Choroid plexus epithelial cell (primary cell): Measurements from ENCODE around the gene USP16.

ENCODE experiments used
- DNase-seq: peaks from one replicate; pipeline ENCODE4 v3.0.0-alpha.2; 2010; ENCODE audit warnings: low read depth
- H3K4me3 ChIP-seq: 2 replicates; pipeline ENCODE4 v1.5.1; 2011; ENCODE audit warnings: low read depth, mild to moderate bottlenecking, control low read depth, low read length, moderate library complexity
- CTCF ChIP-seq: conservative IDR thresholded peaks from 2 replicates; pipeline ENCODE4 v1.5.1; 2011; ENCODE audit warnings: low read depth, mild to moderate bottlenecking, control low read depth, inconsistent platforms, low read length, moderate library complexity

Gene USP16

GRCh38 chr21:28992526-28993292 is 31.8 kb upstream of the USP16 start, which contains the start of gene LTN1:
LTN1 (minus strand) TSS chr21:28992877; CDS start chr21:28992805, 72 bp downstream.
- peak within 1 kb of the TSS; percentile 97 for H3K4me3 ChIP-seq
- peak; percentile 100 for DNase-seq
- no peak for TF ChIP-seq CTCF

- DNase-seq, result no peak
- peak overlapping the region; percentile 52 for H3K4me3 ChIP-seq
- no peak for TF ChIP-seq CTCF
Measured at GRCh38 chr21:28993293-28993629, 31.2 kb upstream of the USP16 start.

DNA sequence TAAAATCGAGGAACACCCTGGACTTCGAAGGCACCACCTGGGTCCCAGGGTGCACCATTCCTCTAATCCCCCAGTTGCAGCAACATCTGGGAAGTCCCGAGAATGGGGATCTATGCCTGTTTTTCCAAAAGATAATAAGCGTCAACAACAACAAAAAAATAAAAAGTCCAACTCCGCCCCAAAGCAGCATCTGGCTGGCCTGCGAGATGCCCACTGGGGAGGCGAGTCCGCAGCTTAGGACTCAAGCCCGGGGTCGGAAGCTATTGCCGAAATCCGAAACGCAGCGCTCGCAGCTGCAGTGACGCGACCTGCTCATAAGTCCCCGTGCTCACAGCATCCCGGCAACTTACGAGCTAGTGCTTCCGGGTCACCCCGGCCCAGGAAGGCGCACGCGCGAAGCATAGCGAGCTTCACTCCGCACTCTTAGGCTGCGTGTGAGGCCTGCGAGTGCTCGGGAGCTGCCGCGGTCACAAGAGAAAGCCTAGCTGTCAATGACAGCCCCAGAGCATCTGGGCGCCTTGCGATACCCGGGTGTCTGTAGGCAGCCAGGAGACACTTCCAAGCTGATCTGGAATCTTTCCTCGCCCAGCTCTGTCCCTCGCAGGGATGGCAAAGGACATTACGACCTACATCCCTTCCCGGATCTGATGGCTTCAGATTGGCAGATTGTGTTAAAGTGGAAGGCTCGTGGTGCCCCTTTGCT is 21.9 kb upstream of the USP16 start:
- TF ChIP-seq CTCF, result no peak
- peak overlapping the region; percentile 83 for H3K4me3 ChIP-seq

GRCh38 chr21:29005696-29006095 is 18.8 kb upstream of the USP16 start:
- no peak for TF ChIP-seq CTCF
- no peak overlapping the region for H3K4me3 ChIP-seq
- DNase-seq, result no peak

More for the DNA sequence above, 21.9 kb upstream of the USP16 start:
- peak; percentile 99 for DNase-seq

DNA sequence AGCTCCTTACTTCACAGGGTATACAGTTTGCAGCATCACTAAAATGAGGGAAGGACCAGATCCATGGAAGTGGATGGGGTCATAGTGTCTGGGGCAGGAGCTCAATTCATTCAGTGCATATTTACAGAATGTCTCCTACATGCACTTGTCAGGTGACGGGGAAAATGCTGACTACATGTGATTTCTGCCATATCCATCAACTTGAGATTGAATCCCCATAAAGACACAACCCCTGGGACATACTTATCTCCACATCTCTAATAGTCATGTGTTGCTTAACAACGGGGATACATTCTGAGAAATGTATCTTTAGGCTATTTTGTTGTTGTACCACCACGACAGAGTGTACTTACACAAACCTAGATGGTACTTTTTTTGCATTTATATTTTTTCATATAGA is 17.3 kb upstream of the USP16 start:
- DNase-seq, result no peak
- no peak overlapping the region for H3K4me3 ChIP-seq
- no peak for TF ChIP-seq CTCF

- H3K4me3 ChIP-seq, result no peak overlapping the region
- TF ChIP-seq CTCF, result no peak
- peak; percentile 36 for DNase-seq
Measured at GRCh38 chr21:29007810-29008209, 16.7 kb upstream of the USP16 start.
